Islet precursor cell (in vitro differentiated cells): Measurements from ENCODE around the gene INTS6L.

ENCODE experiments used
- DNase-seq: peaks from one replicate; pipeline ENCODE4 v3.0.0-alpha.2; 2018

Gene INTS6L

GRCh38 chrX:135520553-135521404 lies at the start of gene INTS6L:
Gene INTS6L (plus strand): TSS chrX:135520660. CDS start chrX:135520993, 333 bp downstream.
- peak; percentile 96 for DNase-seq

- no peak for DNase-seq
Observed at GRCh38 chrX:135476378-135476777, 44.1 kb upstream of the INTS6L start.

DNA sequence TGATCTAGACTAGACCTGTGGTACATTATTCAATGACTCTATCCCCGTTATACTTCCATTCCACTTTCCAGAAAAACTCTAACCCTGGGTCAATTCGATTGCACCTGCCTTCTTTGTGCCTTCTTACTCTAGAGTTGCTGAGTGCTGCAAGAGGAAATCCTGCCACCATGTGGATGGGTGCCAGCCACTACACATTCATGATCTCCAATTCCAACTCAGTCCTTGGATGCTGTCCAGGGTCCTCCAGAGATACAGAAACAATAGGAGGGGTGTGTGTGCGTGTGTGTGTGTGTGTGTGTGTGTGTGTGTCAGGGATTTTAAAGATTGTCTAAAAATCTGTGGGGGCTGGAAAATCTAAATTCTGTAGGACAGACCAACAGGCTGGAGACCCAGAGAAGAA lies 42.9 kb upstream of the INTS6L start:
- DNase-seq, result peak; percentile 74

GRCh38 chrX:135480076-135480475 lies 40.4 kb upstream of the INTS6L start:
- DNase-seq, result no peak

GRCh38 chrX:135481696-135482179 lies 38.7 kb upstream of the INTS6L start:
- no peak for DNase-seq

DNA sequence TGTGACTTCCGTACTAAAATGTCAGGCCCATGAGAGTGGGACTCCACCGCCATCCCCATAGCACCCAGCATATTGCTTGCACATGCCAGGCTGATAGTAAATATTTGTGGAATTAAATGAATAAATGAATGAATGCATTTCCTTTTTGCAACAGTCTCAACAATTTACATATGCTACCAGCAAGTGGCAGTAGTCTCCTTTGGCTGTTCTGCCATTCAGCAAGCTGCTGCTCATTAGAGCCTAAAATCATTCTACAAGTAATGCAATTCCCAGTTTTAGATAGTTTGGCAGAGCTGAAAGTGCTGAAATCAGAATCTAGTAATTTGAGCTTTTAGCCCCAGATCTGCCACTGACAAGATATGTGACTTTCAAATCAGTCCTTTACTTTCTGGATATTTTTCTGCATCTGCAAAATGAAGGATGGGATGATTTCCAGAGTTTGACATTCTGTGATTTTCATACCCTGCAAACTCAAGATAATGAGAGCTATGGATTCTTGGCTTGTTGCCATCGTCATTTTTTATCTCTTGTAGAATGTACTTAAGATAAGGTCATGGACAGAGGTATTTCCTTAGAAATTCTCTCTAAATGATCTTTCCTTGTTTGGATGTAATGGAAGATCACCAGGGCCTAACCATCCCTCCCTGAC lies 35.7 kb upstream of the INTS6L start:
- no peak for DNase-seq

GRCh38 chrX:135489542-135489941 lies 30.9 kb upstream of the INTS6L start:
- DNase-seq, result no peak

DNA sequence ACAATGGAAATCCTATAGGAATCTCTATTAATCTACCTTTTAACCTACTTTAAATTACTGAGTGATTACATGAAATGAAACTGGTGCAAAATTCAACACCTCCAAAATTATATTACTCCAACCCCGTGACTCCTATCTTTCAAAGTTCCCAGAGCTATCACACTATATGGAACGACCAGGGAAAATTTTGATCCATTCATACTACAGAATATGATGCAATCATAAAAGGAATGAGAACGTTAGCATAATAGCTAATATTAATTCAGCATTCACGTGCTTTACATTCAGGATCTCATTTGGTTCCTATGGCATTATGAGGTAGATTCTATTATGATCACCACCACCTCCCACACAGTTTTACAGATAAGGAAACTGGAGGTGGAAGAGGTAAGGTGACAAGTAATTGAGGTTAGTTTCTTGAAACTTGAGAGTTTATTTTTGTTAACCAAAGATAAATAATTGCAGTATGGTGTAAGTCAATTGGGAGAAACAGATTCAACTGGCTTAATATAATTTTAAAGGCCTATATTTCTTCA lies 29.4 kb upstream of the INTS6L start:
- DNase-seq, result no peak

DNA sequence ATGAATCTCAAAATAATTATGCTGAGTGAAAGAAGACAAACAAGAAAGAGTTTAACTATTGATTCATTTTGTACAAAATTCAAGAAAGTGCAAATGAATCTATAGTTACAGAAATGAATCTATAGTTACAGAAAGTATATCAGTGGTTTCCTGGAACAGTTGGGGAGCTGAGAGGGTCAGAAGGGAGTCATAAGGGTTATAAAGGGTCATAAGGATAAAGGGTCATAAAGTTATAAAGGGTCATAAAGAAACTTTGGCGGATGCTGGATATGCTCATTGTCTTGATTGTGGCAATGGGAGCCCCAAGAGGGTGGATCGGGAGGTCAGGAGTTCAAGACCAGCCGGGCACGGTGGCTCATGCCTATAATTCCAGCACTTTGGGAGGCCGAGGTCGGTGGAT lies 26.0 kb upstream of the INTS6L start:
- no peak for DNase-seq

GRCh38 chrX:135497736-135498135 lies 22.7 kb upstream of the INTS6L start:
- no peak for DNase-seq

- DNase-seq, result no peak
Observed at GRCh38 chrX:135498236-135498635, 22.2 kb upstream of the INTS6L start.

DNA sequence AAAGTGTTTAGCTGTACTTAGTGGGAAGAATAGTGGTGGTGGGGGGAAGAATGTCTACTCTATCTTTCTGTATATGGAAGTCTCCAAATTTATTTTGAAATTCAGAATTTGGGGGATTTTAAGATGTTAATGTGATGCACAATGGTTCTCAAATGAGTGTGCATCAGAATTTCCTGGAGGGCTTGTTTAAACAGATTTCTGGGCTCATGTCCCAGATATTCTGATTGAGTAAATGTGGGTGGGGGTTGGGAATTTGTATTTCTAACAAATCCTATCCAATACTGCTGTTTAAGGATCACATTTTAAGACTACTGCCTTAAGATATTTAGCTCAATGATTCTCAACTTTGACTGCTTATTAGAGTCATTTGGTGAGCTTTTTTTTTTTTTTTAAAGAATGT lies 15.1 kb upstream of the INTS6L start:
- DNase-seq, result no peak

GRCh38 chrX:135509885-135510284 lies 10.6 kb upstream of the INTS6L start:
- no peak for DNase-seq

- no peak for DNase-seq
Observed at GRCh38 chrX:135512508-135513129, 7.8 kb upstream of the INTS6L start.

DNA sequence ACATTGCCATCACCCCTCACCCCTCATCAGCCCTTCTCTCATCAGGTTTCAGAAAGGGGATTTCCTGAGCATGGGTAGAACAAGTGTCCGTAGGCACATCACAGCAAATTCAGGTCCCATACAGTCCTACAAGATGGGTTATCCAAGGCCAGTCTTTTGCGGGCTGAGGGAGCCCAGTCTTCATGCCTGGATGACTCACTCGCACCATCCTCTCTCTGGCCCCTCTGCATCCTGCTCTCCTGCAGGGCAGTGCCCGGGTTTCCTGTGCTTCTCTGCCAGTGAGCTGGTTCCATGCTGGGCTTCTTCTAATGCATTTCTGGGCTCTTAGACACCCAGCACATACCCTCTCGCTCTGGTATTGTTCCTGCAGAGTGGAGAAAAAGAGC lies 7.3 kb upstream of the INTS6L start:
- no peak for DNase-seq

- DNase-seq, result no peak
Observed at GRCh38 chrX:135516376-135516775, 4.1 kb upstream of the INTS6L start.

DNA sequence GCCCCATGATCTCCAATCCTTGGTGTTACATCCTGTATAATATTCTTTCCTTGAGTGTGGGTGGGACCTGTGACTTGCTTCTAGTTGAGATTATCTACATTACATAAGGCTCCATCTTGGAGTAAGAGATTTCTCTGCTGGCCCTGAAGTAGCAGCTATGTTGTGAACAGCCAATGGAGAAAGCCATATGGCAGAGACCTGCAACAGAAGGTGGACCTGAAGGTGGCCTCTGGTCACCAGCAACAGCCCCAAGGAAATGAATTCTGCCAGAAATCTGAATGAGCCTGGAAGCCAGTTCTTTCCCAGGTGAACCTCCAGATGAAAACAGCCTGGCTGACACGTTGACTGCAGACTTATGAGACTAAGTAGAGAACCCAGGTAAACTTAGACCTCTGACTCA lies 2.3 kb upstream of the INTS6L start:
- no peak for DNase-seq

DNA sequence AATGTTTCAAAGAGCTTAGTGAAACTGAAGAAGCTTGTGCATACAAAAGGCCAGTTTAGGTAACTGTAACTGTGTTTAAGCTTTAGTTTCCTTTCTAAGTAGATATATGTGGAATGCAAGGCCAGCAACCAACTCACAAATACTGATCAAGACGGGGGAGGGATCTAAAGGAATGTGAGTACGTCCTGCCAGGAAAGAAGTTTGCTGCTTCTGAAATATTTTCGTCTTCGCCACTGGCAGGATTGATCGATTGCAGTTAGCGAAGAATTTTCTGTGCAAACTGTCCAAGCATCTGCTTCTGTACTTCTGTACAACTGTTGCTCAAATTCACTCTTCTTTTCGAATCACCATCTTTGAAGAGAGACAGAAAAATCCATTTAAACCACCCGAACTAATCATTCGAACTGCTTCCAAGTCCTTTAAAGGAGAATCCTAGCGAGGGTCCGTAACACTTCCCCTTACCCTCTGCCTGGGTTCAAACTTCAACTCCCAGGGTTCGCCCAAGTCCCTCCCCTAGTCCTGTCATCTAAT lies 373 bp upstream of the INTS6L start:
- DNase-seq, result no peak

DNA sequence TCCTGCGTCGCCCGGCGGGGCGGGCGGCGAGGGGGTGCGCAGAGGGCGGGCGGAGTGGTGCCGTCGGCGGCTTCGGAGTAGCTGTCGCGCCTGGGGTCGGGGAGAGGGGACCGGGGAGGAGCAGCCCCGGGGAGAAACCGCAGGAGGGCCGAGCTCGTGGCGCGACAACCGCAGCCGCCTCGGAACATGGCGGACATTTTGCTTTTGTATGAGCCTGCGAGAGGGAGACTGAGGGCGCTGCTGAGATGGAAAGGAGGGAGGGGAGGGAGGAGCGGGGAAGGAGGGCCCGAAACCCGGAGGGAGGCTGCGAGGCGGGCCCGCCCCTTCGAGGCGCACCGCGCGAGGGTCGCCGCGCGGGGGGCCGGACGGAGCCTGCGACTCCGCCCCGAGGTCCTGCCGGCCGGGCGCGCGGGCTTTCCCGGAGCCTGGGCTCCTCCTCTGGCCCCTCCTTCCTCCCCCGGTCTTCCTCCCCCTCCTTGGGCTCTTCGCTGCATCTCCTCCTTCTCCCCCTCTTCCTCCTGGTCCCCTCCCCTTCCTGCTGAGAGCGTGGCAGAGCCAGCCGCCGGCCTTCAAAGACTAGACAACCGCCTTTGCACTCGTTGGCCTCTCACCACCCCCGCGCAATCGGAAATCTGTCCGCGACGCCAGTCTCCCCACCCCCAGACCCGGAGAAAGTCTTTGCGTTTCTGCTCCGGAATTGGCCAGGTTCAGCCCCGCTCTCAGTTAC lies 1.1 kb downstream of the INTS6L start:
- DNase-seq, result peak; percentile 95

DNA sequence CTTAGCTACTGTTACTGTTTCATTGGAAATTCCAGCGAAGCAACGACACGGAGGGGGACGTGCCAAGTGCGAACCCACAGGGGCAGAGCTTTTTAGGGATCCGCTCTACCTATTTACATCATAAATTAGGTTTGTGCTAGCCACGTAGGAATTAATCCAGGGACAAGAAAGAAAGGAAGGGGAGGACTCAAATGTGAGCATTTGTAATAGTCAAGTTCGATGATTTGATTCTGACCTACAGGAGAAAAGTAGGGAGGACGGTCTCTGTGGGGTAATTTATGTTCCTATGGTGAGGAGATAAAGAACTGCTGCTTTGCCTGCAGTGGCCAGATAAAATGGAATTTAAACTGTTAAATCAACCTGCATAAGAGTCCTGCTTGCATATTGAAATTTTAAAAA lies 1.7 kb downstream of the INTS6L start:
- no peak for DNase-seq

DNA sequence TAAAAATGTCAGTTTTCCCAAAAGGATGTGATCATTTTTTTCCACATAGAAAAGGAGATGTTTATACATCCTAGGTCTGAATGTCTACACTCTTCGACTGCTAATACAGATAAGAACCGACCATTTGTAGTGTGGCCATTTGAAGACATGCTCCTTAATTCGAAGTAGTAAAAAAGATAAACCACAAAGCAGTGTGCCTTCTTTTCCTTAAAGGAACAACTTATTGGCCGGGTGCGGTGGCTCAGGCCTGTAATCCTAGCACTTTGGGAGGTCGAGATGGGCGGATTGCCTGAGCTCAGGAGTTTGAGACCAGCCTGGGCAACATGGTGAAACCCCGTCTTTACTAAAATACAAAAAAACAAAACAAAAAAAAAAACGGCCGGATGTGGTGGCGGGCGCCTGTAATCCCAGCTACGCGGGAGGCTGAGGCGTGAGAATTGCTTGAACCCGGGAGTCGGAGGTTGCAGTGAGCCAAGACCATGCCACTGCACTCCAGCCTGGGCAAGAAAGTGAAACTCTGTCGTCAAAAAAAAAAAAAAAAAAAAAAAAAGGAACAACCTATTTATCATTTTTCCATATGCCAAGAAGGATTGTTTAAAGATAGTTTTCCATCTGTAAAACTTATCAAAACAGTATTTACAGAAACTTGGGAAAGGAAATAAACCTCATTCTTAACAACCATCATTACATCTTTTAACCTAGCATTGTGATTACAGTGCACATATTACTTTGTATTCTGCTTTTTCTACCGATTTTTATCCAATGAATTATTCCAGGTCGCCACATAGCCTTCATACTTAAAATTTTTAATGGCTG lies 2.6 kb downstream of the INTS6L start:
- no peak for DNase-seq

DNA sequence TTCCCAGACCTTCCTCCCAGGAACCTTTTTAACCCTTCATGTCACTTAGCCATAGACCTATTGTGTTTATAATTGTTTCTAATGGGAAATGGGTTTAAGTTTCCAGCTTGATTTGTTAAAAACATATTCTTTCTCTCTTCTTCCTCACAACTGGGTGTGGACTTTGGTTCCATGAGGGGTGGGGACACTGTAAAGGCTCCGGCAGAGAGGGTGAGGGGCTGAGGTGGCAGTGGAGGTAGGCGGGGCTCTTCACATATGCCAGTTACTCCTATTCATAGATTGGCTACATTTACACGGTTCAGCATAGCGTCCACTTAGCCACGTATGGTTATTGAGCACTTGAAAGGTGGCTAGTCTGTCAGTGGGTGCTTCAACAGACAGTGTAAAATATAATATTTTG lies 7.8 kb downstream of the INTS6L start:
- DNase-seq, result no peak
